Measurements from ENCODE around the gene LNPEP. TPM values are rescaled to one million over a fixed set of nuclear protein-coding genes. Genes with fewer than 3 reads are reported as not detected.

The LNPEP gene
- total RNA-seq, 2 experiments from 2014 or later: 45.8 to 46.7 TPM

GRCh38 chr5:97022898-97023297 is 87.0 kb downstream of the LNPEP start:
- peaks cover 52% of the 10 kb centered on the region for H3K36me3 Mint-ChIP-seq (ENCODE audit: low read depth)
- peak; percentile 64 for ATAC-seq

DNA sequence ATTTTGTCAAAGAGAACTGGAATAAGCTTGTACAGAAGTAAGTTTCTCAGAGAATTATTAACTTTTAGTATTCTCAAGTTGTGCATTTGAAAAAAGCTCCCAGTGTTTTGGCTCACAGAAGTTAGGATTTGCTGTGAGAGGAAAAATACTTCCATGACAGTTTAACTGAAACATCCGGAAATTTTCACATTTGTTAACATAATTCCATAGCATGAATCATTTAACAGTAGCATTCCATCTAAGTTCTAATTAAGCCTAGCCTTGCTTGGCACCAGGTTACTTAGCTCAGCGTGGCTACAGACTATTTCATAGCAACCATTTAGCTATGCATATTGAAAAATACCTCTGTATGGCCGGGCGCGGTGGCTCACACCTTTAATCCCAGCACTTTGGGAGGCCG is 90.8 kb downstream of the LNPEP start:
- DNase-seq (no peak), ATAC-seq (no peak)
- Mint-ChIP-seq H3K27ac (no peak overlapping the region), H3K4me1 (peaks cover 17% of the 10 kb centered on the region), H3K27me3 (no peaks in the 10 kb centered on the region), H3K9me3 (ENCODE audit: low read depth) (no peaks in the 10 kb centered on the region), H3K36me3 (ENCODE audit: low read depth) (peaks cover 66% of the 10 kb centered on the region), H3K4me3 (no peak overlapping the region)
- CTCF ChIA-PET: interaction anchor here (0.5 to 1.7 kb wide), 4 partner anchors 30 to 263 kb away, joined by 3 to 4 read pairs (median 4); no protein-coding TSS in a partner anchor
- POLR2A ChIA-PET: no interaction called here
- intact Hi-C loops (cut with DNase I, micrococcal nuclease): loop anchor here in 1 of 2 experiments (10.0 kb wide), 1 partner anchor 402 kb away; no protein-coding TSS in a partner anchor

More at GRCh38 chr5:97022898-97023297, 87.0 kb downstream of the LNPEP start:
- H3K9me3 Mint-ChIP-seq (ENCODE audit: low read depth): no peaks in the 10 kb centered on the region
- H3K27me3 Mint-ChIP-seq: no peaks in the 10 kb centered on the region
- intact Hi-C loops (cut with DNase I, micrococcal nuclease): loop anchor here in 1 of 2 experiments (10.0 kb wide), 1 partner anchor 398 kb away; no protein-coding TSS in a partner anchor
- H3K27ac Mint-ChIP-seq: no peak overlapping the region
- POLR2A ChIA-PET: no interaction called here
- no peak for DNase-seq
- CTCF ChIA-PET: no interaction called here
- peaks cover 12% of the 10 kb centered on the region for H3K4me1 Mint-ChIP-seq
- no peak overlapping the region for H3K4me3 Mint-ChIP-seq

- Mint-ChIP-seq H3K4me1 (peaks cover 7% of the 10 kb centered on the region), H3K27me3 (no peaks in the 10 kb centered on the region), H3K36me3 (ENCODE audit: low read depth) (no peaks in the 10 kb centered on the region), H3K4me3 (no peak overlapping the region), H3K27ac (no peak overlapping the region), H3K9me3 (ENCODE audit: low read depth) (no peaks in the 10 kb centered on the region)
- DNase-seq (peak; percentile 13), ATAC-seq (peak; percentile 85)
- intact Hi-C loops (cut with DNase I, micrococcal nuclease): no loop called here
- POLR2A ChIA-PET: no interaction called here
- CTCF ChIA-PET: interaction anchor here (0.9 to 1.8 kb wide), 3 partner anchors 36 to 169 kb away, joined by 3 to 6 read pairs (median 3); no protein-coding TSS in a partner anchor
Measured at GRCh38 chr5:97037819-97038218, 101.9 kb downstream of the LNPEP start.

- Mint-ChIP-seq H3K36me3 (ENCODE audit: low read depth) (no peaks in the 10 kb centered on the region), H3K4me1 (peaks cover 7% of the 10 kb centered on the region), H3K27ac (no peak overlapping the region), H3K27me3 (no peaks in the 10 kb centered on the region), H3K9me3 (ENCODE audit: low read depth) (no peaks in the 10 kb centered on the region), H3K4me3 (no peak overlapping the region)
- ATAC-seq (no peak), DNase-seq (no peak)
- intact Hi-C loops (cut with DNase I, micrococcal nuclease): no loop called here
- POLR2A ChIA-PET: no interaction called here
- CTCF ChIA-PET: interaction anchor here (1.3 to 1.8 kb wide), 3 partner anchors 9 to 289 kb away, joined by 3 to 6 read pairs (median 4); no protein-coding TSS in a partner anchor
Measured at GRCh38 chr5:97041239-97041638, 105.4 kb downstream of the LNPEP start.

DNA sequence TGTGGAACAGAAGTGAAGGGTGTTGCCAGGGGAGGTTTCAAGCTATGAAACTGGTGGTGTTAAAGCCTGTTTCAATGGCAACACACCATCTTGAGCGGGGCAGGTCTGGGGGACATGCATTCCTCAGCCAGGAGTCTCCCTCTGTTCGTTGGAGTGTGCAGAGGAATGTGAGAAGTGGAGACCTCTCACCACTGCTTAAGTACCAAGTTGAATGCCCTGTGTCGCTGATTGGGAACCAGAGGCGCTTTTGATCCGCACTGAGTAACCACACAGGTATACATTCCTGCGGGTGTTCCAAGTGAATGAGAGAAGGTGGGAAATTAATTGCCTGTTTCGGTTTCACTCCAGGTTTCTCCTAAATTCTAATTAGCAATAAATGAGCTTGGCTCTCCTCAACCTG is 107.1 kb downstream of the LNPEP start:
- H3K27me3 Mint-ChIP-seq: no peaks in the 10 kb centered on the region
- ChIA-PET POLR2A (no interaction called here), CTCF (interaction anchor here (0.8 to 1.3 kb wide), 3 partner anchors 24 to 119 kb away, joined by 3 to 4 read pairs (median 4); no protein-coding TSS in a partner anchor)
- no peaks in the 10 kb centered on the region for H3K36me3 Mint-ChIP-seq (ENCODE audit: low read depth)
- no peak overlapping the region for H3K4me3 Mint-ChIP-seq
- H3K4me1 Mint-ChIP-seq: peaks cover 2% of the 10 kb centered on the region
- DNase-seq: no peak
- no peak overlapping the region for H3K27ac Mint-ChIP-seq
- no peak for ATAC-seq
- H3K9me3 Mint-ChIP-seq (ENCODE audit: low read depth): no peaks in the 10 kb centered on the region
- intact Hi-C loops (cut with DNase I, micrococcal nuclease): no loop called here

DNA sequence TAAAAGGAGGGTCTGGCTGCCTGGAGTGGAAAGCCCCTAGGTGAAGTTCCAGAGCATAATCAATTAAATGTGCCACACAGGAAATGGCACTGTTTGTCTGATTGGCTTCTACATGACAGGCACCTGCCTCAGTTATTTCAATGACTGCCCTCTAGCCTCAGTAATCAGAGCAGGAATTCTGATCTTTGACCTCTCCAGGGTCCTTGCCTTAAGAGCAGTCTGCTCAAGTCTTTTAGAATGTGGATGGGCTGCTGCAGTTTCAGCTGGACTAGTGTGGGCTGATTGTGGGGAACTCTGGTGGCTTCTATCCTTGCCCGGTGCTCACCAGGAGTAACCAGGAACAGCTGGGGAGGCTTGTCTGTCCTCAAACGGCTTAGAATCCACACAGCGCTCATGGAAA is 107.6 kb downstream of the LNPEP start:
- DNase-seq (no peak), ATAC-seq (no peak)
- POLR2A ChIA-PET: no interaction called here
- Mint-ChIP-seq H3K36me3 (ENCODE audit: low read depth) (no peaks in the 10 kb centered on the region), H3K9me3 (ENCODE audit: low read depth) (no peaks in the 10 kb centered on the region), H3K27ac (no peak overlapping the region), H3K4me1 (no peaks in the 10 kb centered on the region), H3K4me3 (no peak overlapping the region), H3K27me3 (no peaks in the 10 kb centered on the region)
- intact Hi-C loops (cut with DNase I, micrococcal nuclease): no loop called here
- CTCF ChIA-PET: interaction anchor here (0.5 to 2.1 kb wide), 6 partner anchors 24 to 120 kb away, joined by 3 to 11 read pairs (median 4); partner anchors contain the start of gene LIX1

GRCh38 chr5:97044052-97044451 is 108.2 kb downstream of the LNPEP start:
- POLR2A ChIA-PET: no interaction called here

DNA sequence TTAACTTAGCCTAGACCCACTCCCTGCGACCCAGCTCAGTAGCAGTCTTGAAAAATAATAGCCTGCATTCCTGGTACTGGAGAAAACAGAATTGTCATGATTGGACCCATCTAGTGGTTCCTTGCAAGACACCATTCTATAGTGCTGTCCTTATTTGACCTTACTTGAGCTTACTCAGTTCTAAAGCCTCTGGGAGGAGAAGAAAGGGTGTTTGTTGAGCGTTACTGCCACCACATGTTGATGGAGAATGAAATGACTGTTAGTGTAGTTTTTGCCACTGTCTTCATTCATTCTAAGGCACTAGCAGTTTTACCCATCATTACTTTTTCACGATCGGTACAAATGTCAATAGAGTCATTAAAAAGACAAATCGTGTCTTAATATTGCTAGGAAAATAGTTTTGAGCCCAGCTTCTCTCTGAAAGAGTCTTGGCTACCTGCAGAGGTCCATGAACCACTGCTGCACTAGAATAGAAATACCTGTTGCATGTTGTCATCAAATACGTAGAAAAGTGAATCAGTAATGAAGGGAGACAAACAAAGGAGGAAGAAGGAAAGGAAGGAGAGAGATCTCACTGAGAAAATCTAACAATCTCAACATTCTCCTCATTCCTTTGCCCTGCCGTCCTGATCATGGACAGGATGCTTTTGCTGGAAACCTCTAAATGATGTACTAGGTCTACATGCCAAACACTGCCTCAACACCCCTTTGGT is 110.5 kb downstream of the LNPEP start:
- ChIA-PET CTCF (interaction anchor here (1.2 to 1.9 kb wide), 4 partner anchors 8 to 178 kb away, joined by 3 to 7 read pairs (median 3); partner anchors contain the start of gene LIX1), POLR2A (interaction anchor here (0.7 kb wide), 1 partner anchor 24 kb away, joined by 3 read pairs; no protein-coding TSS in a partner anchor)
- DNase-seq (no peak), ATAC-seq (peak; percentile 83)
- Mint-ChIP-seq H3K4me3 (no peak overlapping the region), H3K4me1 (no peaks in the 10 kb centered on the region), H3K36me3 (ENCODE audit: low read depth) (no peaks in the 10 kb centered on the region), H3K9me3 (ENCODE audit: low read depth) (no peaks in the 10 kb centered on the region), H3K27me3 (no peaks in the 10 kb centered on the region), H3K27ac (no peak overlapping the region)
- intact Hi-C loops (cut with DNase I, micrococcal nuclease): no loop called here

More at GRCh38 chr5:97044052-97044451, 108.2 kb downstream of the LNPEP start:
- H3K27me3 Mint-ChIP-seq: no peaks in the 10 kb centered on the region
- ATAC-seq (no peak), DNase-seq (peak; percentile 13)
- H3K9me3 Mint-ChIP-seq (ENCODE audit: low read depth): no peaks in the 10 kb centered on the region
- intact Hi-C loops (cut with DNase I, micrococcal nuclease): no loop called here
- no peaks in the 10 kb centered on the region for H3K36me3 Mint-ChIP-seq (ENCODE audit: low read depth)
- H3K4me3 Mint-ChIP-seq: no peak overlapping the region
- H3K4me1 Mint-ChIP-seq: no peaks in the 10 kb centered on the region
- CTCF ChIA-PET: interaction anchor here (0.5 to 2.1 kb wide), 4 partner anchors 46 to 119 kb away, joined by 3 to 11 read pairs (median 8); partner anchors contain the start of gene LIX1
- no peak overlapping the region for H3K27ac Mint-ChIP-seq

GRCh38 chr5:97047076-97047475 is 111.2 kb downstream of the LNPEP start:
- POLR2A ChIA-PET: no interaction called here
- H3K27me3 Mint-ChIP-seq: no peaks in the 10 kb centered on the region
- no peaks in the 10 kb centered on the region for H3K4me1 Mint-ChIP-seq
- ATAC-seq (no peak), DNase-seq (no peak)
- H3K4me3 Mint-ChIP-seq: no peak overlapping the region
- H3K36me3 Mint-ChIP-seq (ENCODE audit: low read depth): no peaks in the 10 kb centered on the region
- CTCF ChIA-PET: interaction anchor here (0.7 to 1.9 kb wide), 7 partner anchors 8 to 179 kb away, joined by 3 to 7 read pairs (median 3); partner anchors contain the start of gene LIX1
- no peaks in the 10 kb centered on the region for H3K9me3 Mint-ChIP-seq (ENCODE audit: low read depth)
- no peak overlapping the region for H3K27ac Mint-ChIP-seq
- intact Hi-C loops (cut with DNase I, micrococcal nuclease): no loop called here

DNA sequence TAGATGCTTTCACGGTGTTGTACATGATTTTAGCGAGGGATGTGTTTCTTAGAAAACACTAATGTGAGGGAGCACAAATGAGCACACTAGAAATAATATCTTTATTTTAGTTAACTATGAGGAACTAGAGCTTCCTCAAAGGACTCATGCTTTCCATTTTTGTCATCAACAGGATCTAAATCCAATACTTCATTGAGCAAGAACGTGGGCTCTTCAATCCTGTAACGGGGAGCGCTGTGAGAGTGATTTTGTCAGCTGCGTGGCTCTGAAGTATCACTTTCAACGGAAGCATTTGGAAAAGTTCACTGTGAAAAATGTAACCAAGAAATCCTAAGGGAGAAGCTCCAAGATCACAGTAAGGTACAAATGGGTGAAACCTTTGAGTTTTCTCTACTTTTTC is 113.3 kb downstream of the LNPEP start:
- POLR2A ChIA-PET: no interaction called here
- H3K27ac Mint-ChIP-seq: no peak overlapping the region
- H3K4me3 Mint-ChIP-seq: no peak overlapping the region
- H3K4me1 Mint-ChIP-seq: no peaks in the 10 kb centered on the region
- H3K36me3 Mint-ChIP-seq (ENCODE audit: low read depth): no peaks in the 10 kb centered on the region
- no peak for DNase-seq
- intact Hi-C loops (cut with DNase I, micrococcal nuclease): no loop called here
- CTCF ChIA-PET: interaction anchor here (1.1 to 1.6 kb wide), 4 partner anchors 8 to 72 kb away, joined by 3 to 4 read pairs (median 3); no protein-coding TSS in a partner anchor
- H3K9me3 Mint-ChIP-seq (ENCODE audit: low read depth): peaks cover 2% of the 10 kb centered on the region
- H3K27me3 Mint-ChIP-seq: peaks cover 4% of the 10 kb centered on the region
- ATAC-seq: no peak

DNA sequence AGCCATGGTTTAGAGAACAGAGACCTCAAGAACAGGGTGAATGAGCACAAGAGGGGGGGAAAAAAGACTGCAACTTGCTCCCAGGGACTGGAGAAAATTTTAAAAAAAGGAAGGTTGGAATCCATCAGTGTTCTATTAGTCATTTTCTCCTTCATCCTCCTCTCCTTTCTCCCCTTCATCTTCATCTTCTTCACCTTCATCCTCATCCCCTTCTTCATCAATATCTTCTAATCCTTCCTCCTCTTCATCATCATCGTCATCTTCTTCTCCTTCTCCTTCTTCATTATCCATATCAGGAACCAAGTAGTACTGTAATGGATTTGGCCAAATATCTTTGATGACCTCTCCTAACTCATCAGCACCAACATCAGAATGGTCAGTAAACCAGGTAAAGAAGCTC is 120.4 kb downstream of the LNPEP start:
- POLR2A ChIA-PET: no interaction called here
- H3K9me3 Mint-ChIP-seq (ENCODE audit: low read depth): peaks cover 4% of the 10 kb centered on the region

DNA sequence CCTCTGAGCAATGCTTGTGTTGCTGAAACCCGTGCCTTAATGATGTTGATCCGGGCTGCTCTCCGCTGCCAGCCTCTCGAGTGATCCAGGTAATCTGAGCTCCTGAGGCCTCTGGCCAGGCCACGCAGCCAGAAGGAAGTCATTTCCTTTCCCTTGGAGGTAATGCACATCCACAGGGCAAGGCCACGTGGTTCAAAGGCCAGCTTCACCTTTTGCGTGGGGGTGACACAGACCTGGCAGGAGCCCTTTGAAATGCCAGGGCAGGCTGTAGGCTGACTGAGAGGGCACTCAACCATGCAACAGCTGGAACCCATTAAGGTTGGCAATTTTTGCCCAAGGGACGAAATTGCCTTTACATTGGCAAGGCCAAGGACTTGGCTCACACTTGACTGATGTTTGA is 126.2 kb downstream of the LNPEP start:
- Mint-ChIP-seq H3K9me3 (ENCODE audit: low read depth) (peaks cover 2% of the 10 kb centered on the region), H3K27me3 (peaks cover under 1% of the 10 kb centered on the region), H3K27ac (no peak overlapping the region), H3K4me3 (no peak overlapping the region), H3K4me1 (no peaks in the 10 kb centered on the region), H3K36me3 (ENCODE audit: low read depth) (no peaks in the 10 kb centered on the region)
- ATAC-seq: no peak
- intact Hi-C loops (cut with DNase I, micrococcal nuclease): no loop called here
- CTCF ChIA-PET: interaction anchor here (0.6 kb wide), 1 partner anchor 21 kb away, joined by 4 read pairs; no protein-coding TSS in a partner anchor
- POLR2A ChIA-PET: no interaction called here
- no peak for DNase-seq

More for the DNA sequence above, 120.4 kb downstream of the LNPEP start:
- Mint-ChIP-seq H3K36me3 (ENCODE audit: low read depth) (no peaks in the 10 kb centered on the region), H3K4me3 (no peak overlapping the region), H3K27ac (no peak overlapping the region), H3K4me1 (no peaks in the 10 kb centered on the region), H3K27me3 (peaks cover 8% of the 10 kb centered on the region)
- CTCF ChIA-PET: no interaction called here
- no peak for ATAC-seq
- no peak for DNase-seq
- intact Hi-C loops (cut with DNase I, micrococcal nuclease): no loop called here
